Measurements from ENCODE around the gene CD209.

Gene CD209

DNA sequence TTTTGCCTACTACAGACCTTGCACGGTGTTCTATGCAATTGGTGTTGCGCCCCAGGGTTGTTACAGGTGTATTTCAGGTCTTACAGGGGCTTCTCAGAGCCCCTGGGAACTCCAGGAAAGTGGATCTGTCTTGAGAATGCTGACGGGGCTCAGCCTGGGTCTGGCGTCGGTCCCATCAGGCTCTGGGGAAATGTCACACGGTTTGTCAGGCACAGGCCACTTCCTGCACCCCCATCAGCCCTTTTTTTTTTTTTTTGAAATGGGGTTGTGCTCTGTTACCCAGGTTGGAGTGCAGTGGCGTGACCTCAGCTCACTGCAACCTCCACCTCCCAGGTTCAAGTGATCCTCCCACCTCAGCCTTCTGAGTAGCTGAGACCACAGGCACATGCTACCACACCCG is 28.7 kb downstream of the CD209 start:
- Histone ChIP-seq H3K4me2 (ENCODE audit: low read length) (no peak overlapping the region), H3K9ac (ENCODE audit: low read depth, low read length) (no peak overlapping the region), H3K36me3 (ENCODE audit: insufficient read depth, low read length) (no peaks in the 10 kb centered on the region), H3K9me3 (replicated peaks; ENCODE audit: low read length) (peaks cover 3% of the 10 kb centered on the region), H3K27me3 (ENCODE audit: control insufficient read depth, insufficient read depth, low read length) (peaks cover 2% of the 10 kb centered on the region), H3K4me3 (ENCODE audit: low read length) (no peak overlapping the region), H3K4me1 (ENCODE audit: control insufficient read depth, insufficient read depth, low read length) (no peaks in the 10 kb centered on the region)

- no peak overlapping the region for H3K9ac ChIP-seq (ENCODE audit: low read depth, low read length)
- H3K27me3 ChIP-seq (ENCODE audit: control insufficient read depth, insufficient read depth, low read length) = no peaks in the 10 kb centered on the region
- H3K36me3 ChIP-seq (ENCODE audit: insufficient read depth, low read length) = no peaks in the 10 kb centered on the region
- H3K4me1 ChIP-seq (ENCODE audit: control insufficient read depth, insufficient read depth, low read length) = no peaks in the 10 kb centered on the region
- no peak overlapping the region for H3K4me3 ChIP-seq (ENCODE audit: low read length)
- H3K9me3 ChIP-seq (replicated peaks; ENCODE audit: low read length) = peaks cover 3% of the 10 kb centered on the region
- H3K4me2 ChIP-seq (ENCODE audit: low read length) = no peak overlapping the region
These were observed 30.6 kb downstream of the CD209 start for GRCh38 chr19:7716762-7717161.

DNA sequence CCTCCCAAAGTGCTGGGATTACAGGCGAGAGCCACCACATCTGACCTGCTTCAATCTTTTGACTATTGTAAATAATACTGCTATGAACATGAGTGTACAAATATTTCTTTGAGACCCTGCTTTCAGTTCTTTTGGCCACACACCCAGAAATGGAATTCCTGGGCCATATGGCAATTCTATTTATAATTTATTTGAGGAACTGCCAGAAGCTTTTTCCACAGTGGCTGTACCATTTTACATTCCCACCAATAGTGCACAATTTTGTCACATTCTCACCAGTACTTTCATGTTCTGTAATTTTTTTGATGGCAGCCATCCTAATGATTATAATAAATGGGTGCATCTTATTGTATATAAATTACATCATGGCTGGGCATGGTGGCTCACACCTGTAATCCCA is 31.7 kb downstream of the CD209 start:
- Histone ChIP-seq H3K9me3 (replicated peaks; ENCODE audit: low read length) (peaks cover 3% of the 10 kb centered on the region), H3K4me2 (ENCODE audit: low read length) (no peak overlapping the region), H3K9ac (ENCODE audit: low read depth, low read length) (no peak overlapping the region), H3K4me3 (ENCODE audit: low read length) (no peak overlapping the region), H3K36me3 (ENCODE audit: insufficient read depth, low read length) (no peaks in the 10 kb centered on the region), H3K4me1 (ENCODE audit: control insufficient read depth, insufficient read depth, low read length) (no peaks in the 10 kb centered on the region), H3K27me3 (ENCODE audit: control insufficient read depth, insufficient read depth, low read length) (no peaks in the 10 kb centered on the region)

DNA sequence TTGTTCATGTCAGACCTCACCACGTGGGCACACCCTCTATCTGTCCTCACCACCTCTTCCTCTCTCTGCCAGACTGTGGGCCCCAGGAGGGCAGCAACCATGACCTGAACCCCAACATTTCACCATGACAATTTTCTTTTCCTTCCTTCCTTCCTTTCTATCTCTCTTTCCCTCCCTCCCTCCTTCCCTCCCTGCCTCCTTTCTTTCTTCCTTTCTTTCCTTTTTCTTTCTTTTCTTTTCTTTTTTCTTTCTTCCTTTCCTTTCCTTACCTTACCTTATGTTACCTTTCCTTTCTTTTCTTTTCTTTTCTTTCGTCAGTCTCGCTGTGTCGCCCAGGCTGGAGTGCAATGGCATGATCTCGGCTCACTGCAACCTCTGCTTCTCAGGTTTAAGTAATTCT is 36.7 kb downstream of the CD209 start:
- Histone ChIP-seq H3K9ac (ENCODE audit: low read depth, low read length) (no peak overlapping the region), H3K36me3 (ENCODE audit: insufficient read depth, low read length) (no peaks in the 10 kb centered on the region), H3K4me2 (ENCODE audit: low read length) (no peak overlapping the region), H3K4me3 (ENCODE audit: low read length) (no peak overlapping the region), H3K27me3 (ENCODE audit: control insufficient read depth, insufficient read depth, low read length) (no peaks in the 10 kb centered on the region), H3K9me3 (replicated peaks; ENCODE audit: low read length) (no peaks in the 10 kb centered on the region), H3K4me1 (ENCODE audit: control insufficient read depth, insufficient read depth, low read length) (no peaks in the 10 kb centered on the region)

DNA sequence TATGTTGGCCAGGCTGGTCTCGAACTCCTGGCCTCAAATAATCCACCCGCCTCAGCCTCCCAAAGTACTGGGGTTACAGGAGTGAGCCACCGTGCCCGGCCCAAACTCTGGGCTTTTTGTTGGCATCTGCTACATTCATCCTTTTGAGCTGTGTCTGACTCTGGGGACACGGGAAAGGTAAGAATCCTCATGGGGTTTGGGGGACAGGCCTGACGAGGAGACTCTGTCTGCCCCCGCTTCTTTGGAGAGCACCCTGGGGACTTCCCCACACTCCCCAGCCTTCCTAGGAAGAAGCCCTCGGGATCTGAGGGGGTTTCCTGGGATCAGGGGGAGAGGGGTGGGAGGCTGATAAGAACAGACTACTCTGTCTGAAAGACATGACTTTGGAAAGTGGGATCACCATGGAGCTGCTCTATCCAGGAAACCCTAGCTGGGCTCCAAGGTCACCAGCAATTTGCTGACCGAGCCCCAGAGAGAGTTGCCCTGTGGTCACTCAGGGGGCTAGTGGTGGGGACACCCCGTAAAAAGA is 37.3 kb downstream of the CD209 start:
- no peak overlapping the region for H3K4me3 ChIP-seq (ENCODE audit: low read length)
- no peaks in the 10 kb centered on the region for H3K36me3 ChIP-seq (ENCODE audit: insufficient read depth, low read length)
- no peaks in the 10 kb centered on the region for H3K4me1 ChIP-seq (ENCODE audit: control insufficient read depth, insufficient read depth, low read length)

DNA sequence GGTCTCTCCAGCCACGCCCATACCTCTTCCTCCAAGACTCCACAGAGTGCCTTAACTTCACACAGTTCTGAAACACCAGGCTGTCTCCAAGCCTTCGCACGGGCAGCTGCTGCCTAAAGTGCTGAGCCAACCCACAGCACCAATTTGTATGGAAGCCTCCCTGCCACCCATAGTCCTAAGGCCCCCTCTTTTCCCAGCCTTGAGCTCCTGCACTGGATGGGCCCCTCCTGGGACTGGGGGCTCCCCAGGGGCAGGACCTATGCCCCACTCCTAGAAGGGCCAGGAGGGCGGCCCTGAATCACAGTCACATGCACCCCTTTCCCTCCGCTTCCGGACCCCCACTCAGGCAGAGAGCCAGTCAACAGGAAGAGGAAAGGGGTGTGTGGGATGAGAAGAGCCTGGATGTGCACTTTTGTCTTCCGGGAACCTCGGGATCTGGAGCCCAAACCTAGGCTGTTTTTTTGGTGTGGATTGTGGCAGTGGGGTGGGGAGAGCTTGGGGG is 40.3 kb downstream of the CD209 start:
- Histone ChIP-seq H3K9ac (ENCODE audit: low read depth, low read length) (no peak overlapping the region), H3K36me3 (ENCODE audit: insufficient read depth, low read length) (no peaks in the 10 kb centered on the region), H3K4me2 (ENCODE audit: low read length) (no peak overlapping the region), H3K27me3 (ENCODE audit: control insufficient read depth, insufficient read depth, low read length) (no peaks in the 10 kb centered on the region), H3K4me3 (ENCODE audit: low read length) (no peak overlapping the region), H3K9me3 (replicated peaks; ENCODE audit: low read length) (no peaks in the 10 kb centered on the region), H3K4me1 (ENCODE audit: control insufficient read depth, insufficient read depth, low read length) (no peaks in the 10 kb centered on the region)

More for the DNA sequence above, 37.3 kb downstream of the CD209 start:
- no peak overlapping the region for H3K9ac ChIP-seq (ENCODE audit: low read depth, low read length)
- H3K27me3 ChIP-seq (ENCODE audit: control insufficient read depth, insufficient read depth, low read length) = no peaks in the 10 kb centered on the region
- no peaks in the 10 kb centered on the region for H3K9me3 ChIP-seq (replicated peaks; ENCODE audit: low read length)
- H3K4me2 ChIP-seq (ENCODE audit: low read length) = no peak overlapping the region

DNA sequence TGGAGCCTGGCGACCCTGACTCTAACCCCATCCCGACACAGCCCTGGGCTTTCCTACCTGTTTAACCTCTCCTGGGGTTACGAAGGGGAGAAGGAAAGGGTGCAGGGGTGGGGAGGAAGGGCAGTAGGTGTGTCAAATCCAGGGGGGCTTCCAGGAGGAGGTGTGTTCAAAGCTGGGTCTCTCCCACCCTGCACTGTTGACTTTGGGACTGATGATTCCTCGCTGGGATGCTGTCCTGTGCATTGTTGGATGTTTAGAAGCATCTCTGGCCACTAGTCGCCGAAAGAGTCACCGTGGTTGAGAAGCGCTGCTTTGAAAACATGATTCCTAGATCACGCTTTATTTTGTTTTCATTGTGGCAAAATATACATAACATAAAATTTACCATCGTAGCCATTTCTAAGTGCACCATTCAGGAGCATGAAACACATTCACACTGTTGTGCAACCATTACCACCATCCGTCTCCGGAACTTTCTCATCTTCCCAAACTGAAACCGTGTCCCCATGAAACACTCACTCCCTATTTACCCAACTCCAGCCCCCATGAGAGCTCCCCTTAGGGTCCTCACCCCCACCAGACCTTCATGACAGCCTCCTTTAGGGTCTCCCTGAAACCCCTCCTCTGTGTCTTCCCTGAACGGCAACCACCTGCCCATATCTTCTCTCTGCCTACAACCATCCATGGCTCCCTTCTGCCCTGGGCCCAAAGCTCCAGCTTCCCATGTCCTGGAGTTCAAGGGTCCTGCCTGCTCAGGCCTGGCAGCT is 41.0 kb downstream of the CD209 start:
- no peaks in the 10 kb centered on the region for H3K27me3 ChIP-seq (ENCODE audit: control insufficient read depth, insufficient read depth, low read length)
- H3K4me3 ChIP-seq (ENCODE audit: low read length) = no peak overlapping the region
- H3K4me1 ChIP-seq (ENCODE audit: control insufficient read depth, insufficient read depth, low read length) = no peaks in the 10 kb centered on the region

GRCh38 chr19:7705387-7706187 is 41.7 kb downstream of the CD209 start:
- Histone ChIP-seq H3K4me1 (ENCODE audit: control insufficient read depth, insufficient read depth, low read length) (no peaks in the 10 kb centered on the region), H3K4me3 (ENCODE audit: low read length) (no peak overlapping the region), H3K36me3 (ENCODE audit: insufficient read depth, low read length) (no peaks in the 10 kb centered on the region), H3K9me3 (replicated peaks; ENCODE audit: low read length) (no peaks in the 10 kb centered on the region), H3K9ac (ENCODE audit: low read depth, low read length) (no peak overlapping the region), H3K4me2 (ENCODE audit: low read length) (no peak overlapping the region), H3K27me3 (ENCODE audit: control insufficient read depth, insufficient read depth, low read length) (no peaks in the 10 kb centered on the region)

More for the DNA sequence above, 41.0 kb downstream of the CD209 start:
- H3K9me3 ChIP-seq (replicated peaks; ENCODE audit: low read length) = no peaks in the 10 kb centered on the region
- no peak overlapping the region for H3K4me2 ChIP-seq (ENCODE audit: low read length)
- no peaks in the 10 kb centered on the region for H3K36me3 ChIP-seq (ENCODE audit: insufficient read depth, low read length)
- no peak overlapping the region for H3K9ac ChIP-seq (ENCODE audit: low read depth, low read length)

DNA sequence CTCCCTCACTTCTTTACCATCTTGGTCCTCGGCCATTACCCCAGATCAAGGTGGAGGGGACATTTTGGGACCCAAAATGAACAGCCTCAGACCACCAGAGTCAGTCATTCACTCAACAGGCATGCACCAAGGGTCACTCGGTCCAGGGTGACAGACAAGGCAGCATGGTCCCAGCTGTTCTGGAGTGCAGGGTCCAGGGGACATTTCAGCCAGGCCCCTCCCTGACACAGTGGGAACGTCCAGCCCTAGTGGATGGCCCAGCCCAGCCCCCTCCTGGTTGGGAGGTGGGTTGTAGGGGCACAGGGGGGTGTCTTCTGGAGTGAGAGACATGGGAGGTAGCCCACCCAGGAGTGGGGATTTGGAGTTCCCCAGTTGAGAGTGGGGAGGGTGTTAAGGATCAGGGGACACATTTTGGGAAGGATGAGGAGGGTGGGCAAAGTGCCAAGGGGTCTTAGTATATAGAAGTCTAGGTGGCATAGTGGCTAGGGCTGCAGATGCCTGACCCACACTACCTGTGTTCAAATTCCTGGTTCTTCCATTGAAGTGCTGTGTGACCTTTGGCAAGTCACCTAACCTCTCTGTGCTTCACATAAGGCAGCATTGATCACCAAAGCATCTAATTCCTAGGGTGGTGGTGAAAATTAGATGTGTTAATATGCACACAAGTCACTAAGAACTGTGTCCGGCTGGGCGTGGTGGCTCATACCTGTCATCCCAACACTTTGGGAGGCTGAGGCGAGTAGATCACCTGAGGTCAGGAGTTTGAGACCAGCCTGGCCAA is 42.9 kb downstream of the CD209 start:
- Histone ChIP-seq H3K4me3 (ENCODE audit: low read length) (no peak overlapping the region), H3K9me3 (replicated peaks; ENCODE audit: low read length) (no peaks in the 10 kb centered on the region), H3K27me3 (ENCODE audit: control insufficient read depth, insufficient read depth, low read length) (peaks cover 4% of the 10 kb centered on the region), H3K9ac (ENCODE audit: low read depth, low read length) (no peak overlapping the region), H3K4me1 (ENCODE audit: control insufficient read depth, insufficient read depth, low read length) (no peaks in the 10 kb centered on the region), H3K36me3 (ENCODE audit: insufficient read depth, low read length) (no peaks in the 10 kb centered on the region), H3K4me2 (ENCODE audit: low read length) (no peak overlapping the region)

DNA sequence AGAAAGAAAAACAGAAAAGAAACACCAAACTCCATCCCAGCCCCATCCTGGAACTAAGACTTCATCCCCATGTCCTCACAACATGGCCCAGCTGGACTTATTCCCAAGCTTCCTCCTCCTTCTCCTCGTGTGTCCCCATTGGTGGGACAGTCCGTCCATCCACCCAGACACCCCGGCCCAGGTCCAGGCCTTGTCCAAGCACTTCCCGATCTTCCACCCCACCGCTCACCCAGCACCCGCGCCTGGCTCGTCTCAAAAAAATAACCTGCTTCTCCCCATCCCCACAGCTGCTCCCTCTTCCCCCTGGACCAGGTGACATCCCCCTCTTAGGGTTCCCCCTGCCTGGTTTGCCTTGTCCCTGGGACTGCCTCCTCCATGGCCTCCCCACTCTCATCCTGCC is 44.0 kb downstream of the CD209 start:
- H3K4me1 ChIP-seq (ENCODE audit: control insufficient read depth, insufficient read depth, low read length) = no peaks in the 10 kb centered on the region
- no peaks in the 10 kb centered on the region for H3K9me3 ChIP-seq (replicated peaks; ENCODE audit: low read length)
- no peaks in the 10 kb centered on the region for H3K36me3 ChIP-seq (ENCODE audit: insufficient read depth, low read length)
- H3K4me2 ChIP-seq (ENCODE audit: low read length) = no peak overlapping the region
- H3K4me3 ChIP-seq (ENCODE audit: low read length) = no peak overlapping the region
- peaks cover 11% of the 10 kb centered on the region for H3K27me3 ChIP-seq (ENCODE audit: control insufficient read depth, insufficient read depth, low read length)
- H3K9ac ChIP-seq (ENCODE audit: low read depth, low read length) = no peak overlapping the region
